ENCODE results near the gene WDR70. TPM values are rescaled to one million over a fixed set of nuclear protein-coding genes. Genes with fewer than 3 reads are reported as not detected.

Gene WDR70
- total RNA-seq, 1 experiment from 2014 or later, result 30.0 TPM

DNA sequence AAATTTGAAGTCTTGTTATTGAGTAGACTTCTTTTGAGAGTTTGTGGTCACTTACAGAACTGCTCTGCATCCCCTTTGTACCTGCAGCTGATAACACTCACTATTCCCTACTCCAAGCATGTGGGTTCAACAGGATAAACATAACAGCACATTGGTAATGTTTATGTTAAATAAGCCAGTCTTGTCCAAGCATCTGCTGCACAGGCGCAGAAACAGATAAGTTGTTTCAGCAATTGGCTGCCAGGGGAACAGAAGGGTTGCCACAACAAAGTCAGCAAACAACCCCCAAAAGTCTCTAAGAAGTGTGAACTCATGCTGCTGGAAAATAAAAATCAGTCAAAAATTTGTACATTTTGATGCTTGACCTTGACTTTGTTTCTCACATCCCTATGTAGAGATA is 286.2 kb downstream of the WDR70 start:
- no TSS peak for BruUV-seq (replicated peaks)
- Mint-ChIP-seq H3K36me3 (ENCODE audit: insufficient read depth, unreplicated experiment) (no peaks in the 10 kb centered on the region), H3K27me3 (ENCODE audit: unreplicated experiment) (no peaks in the 10 kb centered on the region), H3K9me3 (ENCODE audit: low read depth, unreplicated experiment) (no peaks in the 10 kb centered on the region), H3K4me3 (ENCODE audit: low read depth, unreplicated experiment) (no peak overlapping the region), H3K4me1 (ENCODE audit: low read depth, unreplicated experiment) (no peaks in the 10 kb centered on the region), H3K27ac (ENCODE audit: unreplicated experiment) (no peak overlapping the region)
- intact Hi-C loops (cut with micrococcal nuclease; ENCODE audit: unreplicated experiment), result loop anchor here (10.0 kb wide), 1 partner anchor 540 kb away; no protein-coding TSS in a partner anchor
- TF ChIP-seq, protein P1, sequence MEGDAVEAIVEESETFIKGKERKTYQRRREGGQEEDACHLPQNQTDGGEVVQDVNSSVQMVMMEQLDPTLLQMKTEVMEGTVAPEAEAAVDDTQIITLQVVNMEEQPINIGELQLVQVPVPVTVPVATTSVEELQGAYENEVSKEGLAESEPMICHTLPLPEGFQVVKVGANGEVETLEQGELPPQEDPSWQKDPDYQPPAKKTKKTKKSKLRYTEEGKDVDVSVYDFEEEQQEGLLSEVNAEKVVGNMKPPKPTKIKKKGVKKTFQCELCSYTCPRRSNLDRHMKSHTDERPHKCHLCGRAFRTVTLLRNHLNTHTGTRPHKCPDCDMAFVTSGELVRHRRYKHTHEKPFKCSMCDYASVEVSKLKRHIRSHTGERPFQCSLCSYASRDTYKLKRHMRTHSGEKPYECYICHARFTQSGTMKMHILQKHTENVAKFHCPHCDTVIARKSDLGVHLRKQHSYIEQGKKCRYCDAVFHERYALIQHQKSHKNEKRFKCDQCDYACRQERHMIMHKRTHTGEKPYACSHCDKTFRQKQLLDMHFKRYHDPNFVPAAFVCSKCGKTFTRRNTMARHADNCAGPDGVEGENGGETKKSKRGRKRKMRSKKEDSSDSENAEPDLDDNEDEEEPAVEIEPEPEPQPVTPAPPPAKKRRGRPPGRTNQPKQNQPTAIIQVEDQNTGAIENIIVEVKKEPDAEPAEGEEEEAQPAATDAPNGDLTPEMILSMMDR (IDR thresholded peaks at IDR 0.05; ENCODE audit: unreplicated experiment), result no peak
- no peak for DNase-seq
- CTCF ChIA-PET, result interaction anchor here (0.6 kb wide), 1 partner anchor 177 kb away, joined by 4 read pairs; no protein-coding TSS in a partner anchor

DNA sequence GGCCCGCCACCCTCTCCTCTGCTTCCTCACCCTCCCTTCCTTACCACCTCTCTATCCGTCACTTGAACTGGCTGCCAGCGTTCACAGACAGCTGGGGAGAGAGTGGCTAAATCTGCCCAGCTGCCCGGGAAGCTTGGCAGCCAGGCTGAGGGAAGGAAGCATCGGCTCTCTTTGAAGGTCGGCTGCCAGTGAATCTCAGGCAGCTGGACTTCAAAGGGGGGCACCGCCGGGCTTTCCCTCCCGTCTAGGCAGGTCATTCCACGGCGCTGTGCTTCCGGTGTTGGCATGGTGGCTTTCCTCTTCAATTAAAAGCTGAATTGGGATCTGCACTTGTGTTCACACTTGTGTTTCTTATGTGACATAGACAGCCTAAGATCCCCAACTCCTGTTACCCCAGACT is 286.8 kb downstream of the WDR70 start:
- no peaks in the 10 kb centered on the region for H3K9me3 Mint-ChIP-seq (ENCODE audit: low read depth, unreplicated experiment)
- no TSS peak for BruUV-seq (replicated peaks)
- H3K27ac Mint-ChIP-seq (ENCODE audit: unreplicated experiment), result no peak overlapping the region
- H3K4me1 Mint-ChIP-seq (ENCODE audit: low read depth, unreplicated experiment), result no peaks in the 10 kb centered on the region
- no peak for DNase-seq
- no peak overlapping the region for H3K4me3 Mint-ChIP-seq (ENCODE audit: low read depth, unreplicated experiment)
- CTCF ChIA-PET, result interaction anchor here (0.6 kb wide), 1 partner anchor 176 kb away, joined by 4 read pairs; no protein-coding TSS in a partner anchor
- no peaks in the 10 kb centered on the region for H3K36me3 Mint-ChIP-seq (ENCODE audit: insufficient read depth, unreplicated experiment)
- no peaks in the 10 kb centered on the region for H3K27me3 Mint-ChIP-seq (ENCODE audit: unreplicated experiment)
- intact Hi-C loops (cut with micrococcal nuclease; ENCODE audit: unreplicated experiment), result loop anchor here (10.0 kb wide), 1 partner anchor 539 kb away; no protein-coding TSS in a partner anchor
- TF ChIP-seq, protein P1 (IDR thresholded peaks at IDR 0.05; ENCODE audit: unreplicated experiment), result no peak

DNA sequence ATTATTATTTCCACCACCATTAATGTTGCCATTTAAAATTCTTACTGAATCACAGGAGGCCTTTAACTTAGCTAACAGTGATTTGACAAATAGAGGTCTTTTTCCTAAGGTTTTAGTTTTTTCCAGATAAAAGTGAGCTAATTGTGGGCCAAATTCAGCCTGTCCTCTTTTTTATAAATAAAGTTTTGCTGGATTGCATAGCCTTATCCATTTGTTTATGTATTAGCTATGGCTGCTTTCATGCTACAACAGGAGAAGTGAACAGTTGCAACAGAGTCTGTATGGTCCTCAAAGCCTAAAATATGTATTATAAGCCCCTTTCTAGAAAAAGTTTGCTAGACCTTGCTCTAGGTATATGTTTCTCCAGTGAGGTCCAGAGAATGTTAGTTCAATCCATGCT is 288.3 kb downstream of the WDR70 start:
- CTCF ChIA-PET, result no interaction called here
- Mint-ChIP-seq H3K36me3 (ENCODE audit: insufficient read depth, unreplicated experiment) (no peaks in the 10 kb centered on the region), H3K4me1 (ENCODE audit: low read depth, unreplicated experiment) (no peaks in the 10 kb centered on the region), H3K27me3 (ENCODE audit: unreplicated experiment) (no peaks in the 10 kb centered on the region), H3K27ac (ENCODE audit: unreplicated experiment) (no peak overlapping the region), H3K9me3 (ENCODE audit: low read depth, unreplicated experiment) (no peaks in the 10 kb centered on the region), H3K4me3 (ENCODE audit: low read depth, unreplicated experiment) (no peak overlapping the region)
- TF ChIP-seq, protein P1 (IDR thresholded peaks at IDR 0.05; ENCODE audit: unreplicated experiment), result no peak
- intact Hi-C loops (cut with micrococcal nuclease; ENCODE audit: unreplicated experiment), result loop anchor here (10.0 kb wide), 1 partner anchor 537 kb away; no protein-coding TSS in a partner anchor
- no peak for DNase-seq
- no TSS peak for BruUV-seq (replicated peaks)

DNA sequence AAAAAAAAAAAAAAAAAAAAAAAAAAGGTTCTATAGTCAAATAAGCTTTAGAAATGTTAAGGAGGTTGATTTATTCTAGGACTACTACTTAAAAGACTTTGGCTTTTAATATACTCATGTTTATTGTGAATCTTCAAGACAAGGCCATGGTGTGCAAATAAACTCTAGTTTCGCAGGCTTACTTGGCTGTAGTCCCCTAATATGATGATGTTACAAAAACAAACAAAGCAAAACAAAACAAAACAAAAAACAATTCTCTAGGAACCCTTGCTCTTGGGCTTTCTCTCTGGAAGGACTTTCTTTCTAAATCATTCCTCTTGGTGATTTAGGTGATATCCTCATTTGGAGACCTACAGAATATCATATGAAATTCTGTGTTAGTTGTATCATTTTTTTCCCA is 288.7 kb downstream of the WDR70 start:
- H3K27ac Mint-ChIP-seq (ENCODE audit: unreplicated experiment), result no peak overlapping the region
- no peaks in the 10 kb centered on the region for H3K9me3 Mint-ChIP-seq (ENCODE audit: low read depth, unreplicated experiment)
- H3K4me1 Mint-ChIP-seq (ENCODE audit: low read depth, unreplicated experiment), result no peaks in the 10 kb centered on the region
- intact Hi-C loops (cut with micrococcal nuclease; ENCODE audit: unreplicated experiment), result loop anchor here (10.0 kb wide), 1 partner anchor 537 kb away; no protein-coding TSS in a partner anchor
- no peak for DNase-seq
- TF ChIP-seq, protein P1 (IDR thresholded peaks at IDR 0.05; ENCODE audit: unreplicated experiment), result no peak
- CTCF ChIA-PET, result no interaction called here
- BruUV-seq (replicated peaks), result no TSS peak
- no peaks in the 10 kb centered on the region for H3K27me3 Mint-ChIP-seq (ENCODE audit: unreplicated experiment)
- no peaks in the 10 kb centered on the region for H3K36me3 Mint-ChIP-seq (ENCODE audit: insufficient read depth, unreplicated experiment)
- H3K4me3 Mint-ChIP-seq (ENCODE audit: low read depth, unreplicated experiment), result no peak overlapping the region
